Liver (tissue), 3 donors: ENCODE results near the gene ARL11.

ENCODE experiments used
- GABPA ChIP-seq, 2 donors: IDR thresholded peaks in 1 of 2; conservative IDR thresholded peaks in 1 of 2; 2 replicates each; pipeline ENCODE4 v1.6.1; 2016; ENCODE audit warnings: antibody characterized with exemption in 2 of 2, mild to moderate bottlenecking in 1 of 2, moderate library complexity in 1 of 2
- YY1 ChIP-seq: IDR thresholded peaks from 2 replicates; pipeline ENCODE4 v1.6.1; 2016; ENCODE audit warnings: antibody characterized with exemption, mild to moderate bottlenecking
- TF ChIP-seq, protein P1 (sequence below): fragments of 150-350 bp; IDR thresholded peaks from 2 replicates; pipeline ENCODE4 v1.5.1; 2017; ENCODE audit warnings: improper control_type of control experiment, low read depth, low read length; ENCODE audit not compliant: missing input control
- donor health status: healthy.
- donor health status: healthy.

DNA sequence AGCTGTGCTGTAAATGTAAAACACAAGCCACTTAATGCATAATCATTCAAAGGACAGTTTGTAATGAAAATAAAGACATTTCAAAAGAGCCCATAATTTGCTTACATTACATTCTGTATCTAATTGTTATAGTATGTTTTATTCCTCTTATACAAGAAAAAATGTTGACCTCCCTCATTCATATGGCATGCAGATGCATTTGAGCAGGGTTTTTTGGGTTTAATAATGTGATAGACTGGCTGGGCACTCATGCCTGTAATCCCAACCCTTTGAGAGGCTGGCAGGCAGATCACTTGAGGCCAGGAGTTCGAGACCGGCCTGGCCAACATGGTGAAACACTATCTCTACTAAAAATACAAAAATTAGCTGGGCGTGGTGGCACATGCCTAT lies 11.6 kb upstream of the ARL11 start:
- TF ChIP-seq, protein P1, sequence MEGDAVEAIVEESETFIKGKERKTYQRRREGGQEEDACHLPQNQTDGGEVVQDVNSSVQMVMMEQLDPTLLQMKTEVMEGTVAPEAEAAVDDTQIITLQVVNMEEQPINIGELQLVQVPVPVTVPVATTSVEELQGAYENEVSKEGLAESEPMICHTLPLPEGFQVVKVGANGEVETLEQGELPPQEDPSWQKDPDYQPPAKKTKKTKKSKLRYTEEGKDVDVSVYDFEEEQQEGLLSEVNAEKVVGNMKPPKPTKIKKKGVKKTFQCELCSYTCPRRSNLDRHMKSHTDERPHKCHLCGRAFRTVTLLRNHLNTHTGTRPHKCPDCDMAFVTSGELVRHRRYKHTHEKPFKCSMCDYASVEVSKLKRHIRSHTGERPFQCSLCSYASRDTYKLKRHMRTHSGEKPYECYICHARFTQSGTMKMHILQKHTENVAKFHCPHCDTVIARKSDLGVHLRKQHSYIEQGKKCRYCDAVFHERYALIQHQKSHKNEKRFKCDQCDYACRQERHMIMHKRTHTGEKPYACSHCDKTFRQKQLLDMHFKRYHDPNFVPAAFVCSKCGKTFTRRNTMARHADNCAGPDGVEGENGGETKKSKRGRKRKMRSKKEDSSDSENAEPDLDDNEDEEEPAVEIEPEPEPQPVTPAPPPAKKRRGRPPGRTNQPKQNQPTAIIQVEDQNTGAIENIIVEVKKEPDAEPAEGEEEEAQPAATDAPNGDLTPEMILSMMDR, result no peak
- no peak for TF ChIP-seq YY1
- TF ChIP-seq GABPA (IDR thresholded peaks at IDR 0.05 in 1 of 2, conservative IDR thresholded peaks at IDR 0.05 in 1 of 2), result no peak
